ENCODE data around the gene TMCC3. TPM values are rescaled to one million over a fixed set of nuclear protein-coding genes. Genes with fewer than 3 reads are reported as not detected.
A peak's percentile ranks its signal among the peaks of the same experiment; 100 is the strongest.
"Not testable (repeated sequence)": the region's sequence is repeated elsewhere in the genome, so short reads cannot be mapped to it uniquely, and the experiment has no call there.

The TMCC3 gene
- total RNA-seq, 1 experiment from 2014 or later = 2.2 TPM

GRCh38 chr12:94609917-94610443 is 40.4 kb downstream of the TMCC3 start:
- DNase-seq (ENCODE audit: low spot score) (no peak), ATAC-seq (no peak)
- peaks cover 32% of the 10 kb centered on the region for H3K36me3 Mint-ChIP-seq
- no peak overlapping the region for H3K27ac Mint-ChIP-seq
- ChIA-PET CTCF (no interaction called here), POLR2A (interaction anchor here (0.7 kb wide), 1 partner anchor 166 kb away, joined by 3 read pairs; no protein-coding TSS in a partner anchor)
- H3K4me1 Mint-ChIP-seq = peaks cover 15% of the 10 kb centered on the region
- H3K27me3 Mint-ChIP-seq (ENCODE audit: low read depth) = peaks cover 8% of the 10 kb centered on the region
- no peak for TF ChIP-seq ZSCAN18 (CRISPR knock-in tag; IDR thresholded peaks at IDR 0.05)
- TF ChIP-seq AR (CRISPR knock-in tag; IDR thresholded peaks at IDR 0.05) = no peak
- TF ChIP-seq ZNF263 (CRISPR knock-in tag; IDR thresholded peaks at IDR 0.05; ENCODE audit: low read depth) = no peak
- no peak for TF ChIP-seq ZNF281 (CRISPR knock-in tag; IDR thresholded peaks at IDR 0.05)
- H3K4me3 Mint-ChIP-seq = no peak overlapping the region
- peaks cover 35% of the 10 kb centered on the region for H3K9me3 Mint-ChIP-seq

- H3K27ac Mint-ChIP-seq; CTCF ChIA-PET; H3K27me3 Mint-ChIP-seq (ENCODE audit: low read depth); POLR2A ChIA-PET; H3K4me3 Mint-ChIP-seq; ATAC-seq: not testable (repeated sequence)
- peaks cover 38% of the 10 kb centered on the region for H3K9me3 Mint-ChIP-seq
- H3K4me1 Mint-ChIP-seq = peaks cover 15% of the 10 kb centered on the region
- peaks cover 35% of the 10 kb centered on the region for H3K36me3 Mint-ChIP-seq
- DNase-seq (ENCODE audit: low spot score) = peak; percentile 22
Observed at GRCh38 chr12:94606810-94607209, 43.5 kb downstream of the TMCC3 start.

GRCh38 chr12:94604366-94604698 is 46.0 kb downstream of the TMCC3 start:
- H3K36me3 Mint-ChIP-seq = peaks cover 35% of the 10 kb centered on the region
- TF ChIP-seq SP1 (CRISPR knock-in tag; conservative IDR thresholded peaks at IDR 0.05) = no peak
- TF ChIP-seq MYBL2 (CRISPR knock-in tag; IDR thresholded peaks at IDR 0.05) = no peak
- no peak for TF ChIP-seq TEAD4 (CRISPR knock-in tag; IDR thresholded peaks at IDR 0.05)
- no peak for TF ChIP-seq MLX (CRISPR knock-in tag; IDR thresholded peaks at IDR 0.05)
- no peak for TF ChIP-seq PRDM15 (CRISPR knock-in tag; IDR thresholded peaks at IDR 0.05)
- no peak for TF ChIP-seq NR2C2 (CRISPR knock-in tag; IDR thresholded peaks at IDR 0.05)
- TF ChIP-seq TCF7 (CRISPR knock-in tag; IDR thresholded peaks at IDR 0.05; ENCODE audit: low read depth) = no peak
- no peak for TF ChIP-seq RELA (CRISPR knock-in tag; IDR thresholded peaks at IDR 0.05; ENCODE audit: borderline replicate concordance)
- no peak for TF ChIP-seq SOX15 (CRISPR knock-in tag; IDR thresholded peaks at IDR 0.05)
- no peak for TF ChIP-seq PRRX2 (CRISPR knock-in tag; IDR thresholded peaks at IDR 0.05)
- no peak for TF ChIP-seq HMGA2 (CRISPR knock-in tag; IDR thresholded peaks at IDR 0.05)
- TF ChIP-seq ELF4 (CRISPR knock-in tag; IDR thresholded peaks at IDR 0.05; ENCODE audit: low read depth) = no peak
- no peak for TF ChIP-seq ZNF396 (CRISPR knock-in tag; IDR thresholded peaks at IDR 0.05; ENCODE audit: borderline replicate concordance)
- no peak for TF ChIP-seq EMX1 (CRISPR knock-in tag; IDR thresholded peaks at IDR 0.05)
- no peak for TF ChIP-seq ZNF138 (CRISPR knock-in tag; conservative IDR thresholded peaks at IDR 0.05)
- no peak for TF ChIP-seq ZNF416 (CRISPR knock-in tag; IDR thresholded peaks at IDR 0.05)
- peaks cover 38% of the 10 kb centered on the region for H3K9me3 Mint-ChIP-seq
- ChIA-PET CTCF (interaction anchor here (0.7 kb wide), 1 partner anchor 383 kb away, joined by 3 read pairs; no protein-coding TSS in a partner anchor), POLR2A (interaction anchor here (0.7 kb wide), 1 partner anchor 356 kb away, joined by 4 read pairs; no protein-coding TSS in a partner anchor)
- H3K4me1 Mint-ChIP-seq = peaks cover 1% of the 10 kb centered on the region; the same call in 1 of the 2 replicates
- no peak overlapping the region for H3K4me3 Mint-ChIP-seq
- ATAC-seq (no peak), DNase-seq (ENCODE audit: low spot score) (no peak)
- peaks cover 8% of the 10 kb centered on the region for H3K27me3 Mint-ChIP-seq (ENCODE audit: low read depth)
- no peak overlapping the region for H3K27ac Mint-ChIP-seq
